Panc1 (cell line): ENCODE results near the gene RBM11. TPM values are rescaled to one million over a fixed set of nuclear protein-coding genes. Genes with fewer than 3 reads are reported as not detected.

Source experiments
- ATAC-seq: fragments of 200-7000 bp; cut with Tn5 transposase; 2 replicates; pipeline ENCODE4 v1.9.1; 2020; ENCODE audit warnings: mild to moderate bottlenecking, moderate library complexity
- BruUV-seq: library from RNA; stranded (reverse); fragments of 400-500 nt; replicated peaks from 2 replicates; lab custom pipeline; 2021; lab: Mats Ljungman, UMichigan
- CTCF ChIA-PET: fragments of 300-600 bp; sonication (Branson Sonifier 250); formaldehyde crosslinking; loops from one replicate; lab custom pipeline; 2022; ENCODE audit warnings: antibody characterized with exemption; lab: Charles Lee
- POLR2A ChIA-PET: fragments of 300-600 bp; sonication (Branson Sonifier 250); formaldehyde crosslinking; loops from one replicate; lab custom pipeline; 2022; ENCODE audit warnings: antibody characterized with exemption; lab: Charles Lee
- DNase-seq: peaks from one replicate; pipeline ENCODE4 v3.0.0-alpha.2; 2010; ENCODE audit warnings: low read depth, low spot score
- H3K27ac ChIP-seq: 2 replicates; pipeline ENCODE4 v1.5.1; 2011; ENCODE audit warnings: mild to moderate bottlenecking, low read length, inconsistent platforms
- H3K27me3 ChIP-seq: fragments of 200-500 bp; sonication (Bioruptor generic); 2 replicates; pipeline ENCODE4 v1.6.0; 2014; ENCODE audit warnings: low read length, inconsistent platforms; ENCODE audit not compliant: control insufficient read depth, insufficient read depth
- H3K36me3 ChIP-seq: fragments of 200-500 bp; sonication (Bioruptor generic); 2 replicates; pipeline ENCODE4 v1.5.1; 2014; ENCODE audit warnings: inconsistent platforms, mild to moderate bottlenecking, low read length, moderate library complexity; ENCODE audit not compliant: control insufficient read depth, insufficient read depth
- H3K4me1 ChIP-seq: 2 replicates; pipeline ENCODE4 v1.5.1; 2011; ENCODE audit warnings: inconsistent platforms, mild to moderate bottlenecking, low read length, moderate library complexity; ENCODE audit not compliant: control insufficient read depth, insufficient read depth
- H3K4me3 ChIP-seq, 2 experiments: 2 replicates each; pipeline ENCODE4 v1.5.1; 2011 to 2012; ENCODE audit warnings: low read depth in 2 of 2, low read length in 2 of 2, mild to moderate bottlenecking in 2 of 2, inconsistent platforms in 1 of 2, moderate library complexity in 1 of 2
- H3K9me3 ChIP-seq: fragments of 200-500 bp; sonication (Bioruptor generic); 2 replicates; pipeline ENCODE4 v1.5.1; 2014; ENCODE audit warnings: low read depth, mild to moderate bottlenecking, inconsistent platforms, low read length, moderate library complexity; ENCODE audit not compliant: control insufficient read depth, insufficient read depth
- CTCF ChIP-seq: fragments of 450-650 bp; IDR thresholded peaks from 2 replicates; pipeline ENCODE4 v1.5.1; 2017; ENCODE audit warnings: mild to moderate bottlenecking
- POLR2AphosphoS5 ChIP-seq: IDR thresholded peaks from 2 replicates; pipeline ENCODE4 v1.6.1; 2012; ENCODE audit warnings: mild to moderate bottlenecking, low read depth, low read length, moderate library complexity
- REST ChIP-seq, 2 experiments: IDR thresholded peaks; 2 replicates each; pipeline ENCODE4 v1.6.1; 2011 to 2012; ENCODE audit warnings: low read depth in 2 of 2, control low read depth in 1 of 2, low read length in 1 of 2, mild to moderate bottlenecking in 1 of 2, moderate library complexity in 1 of 2; ENCODE audit not compliant: insufficient read depth in 1 of 2
- SIN3A ChIP-seq: IDR thresholded peaks from 2 replicates; pipeline ENCODE4 v1.6.1; 2012; ENCODE audit warnings: low read depth, mild to moderate bottlenecking, low read length, moderate library complexity, borderline replicate concordance; ENCODE audit not compliant: insufficient read depth
- TCF7L2 ChIP-seq: IDR thresholded peaks from 2 replicates; pipeline ENCODE4 v1.6.1; 2011; ENCODE audit warnings: mild to moderate bottlenecking, low read depth, low read length, inconsistent platforms
- in situ Hi-C: cut with HindIII; loops from 2 replicates; pipeline ENCODE4 v1.10.0; 2016; ENCODE audit warnings: low sequenced_read_pairs, low pct_unique_long_range_greater_than_20kb
- intact Hi-C: fragments of 100-400 bp; cut with micrococcal nuclease; formaldehyde crosslinking; loops from one replicate; pipeline ENCODE4 v1.10.0; 2022; ENCODE audit not compliant: unreplicated experiment
- total RNA-seq: library from RNA; stranded (reverse); gene quantifications from one replicate; pipeline ENCODE4 v1.2.1, GENCODE V29; 2021; ENCODE audit not compliant: unreplicated experiment

Gene RBM11
- total RNA-seq, 1 experiment from 2014 or later, result 0.15 TPM

DNA sequence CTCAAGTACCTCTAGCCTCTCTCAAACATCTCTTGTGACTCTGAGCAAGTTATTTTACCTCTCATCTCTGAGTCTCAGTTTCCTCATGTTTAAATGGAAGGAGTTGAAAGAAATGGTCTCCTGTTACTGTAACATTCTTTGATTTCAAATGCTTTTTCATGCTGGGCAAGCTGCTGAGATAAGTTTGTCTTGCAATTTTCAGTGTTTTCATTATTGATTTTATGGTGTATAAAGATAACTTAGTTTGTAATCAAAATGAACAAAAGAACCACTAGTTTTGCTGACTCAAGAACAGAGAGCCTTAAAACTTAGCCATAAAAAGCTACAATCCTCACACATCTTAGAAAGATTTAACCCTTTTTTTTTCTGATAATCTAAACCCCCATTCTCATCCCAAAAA, 9.7 kb upstream of the RBM11 start:
- no peaks in the 10 kb centered on the region for H3K9me3 ChIP-seq
- in situ Hi-C loops, result no loop called here
- no peaks in the 10 kb centered on the region for H3K4me1 ChIP-seq
- BruUV-seq, result no TSS peak
- ChIA-PET POLR2A (no interaction called here), CTCF (no interaction called here)
- H3K36me3 ChIP-seq, result no peaks in the 10 kb centered on the region
- no peak for ATAC-seq
- H3K27ac ChIP-seq, result no peak overlapping the region
- no peak overlapping the region for H3K4me3 ChIP-seq
- no peak for DNase-seq
- intact Hi-C loops, result no loop called here
- H3K27me3 ChIP-seq, result no peaks in the 10 kb centered on the region; the same call in 1 of the 2 replicates
- no peak for TF ChIP-seq TCF7L2
- no peak for TF ChIP-seq POLR2AphosphoS5
- TF ChIP-seq REST (IDR thresholded peaks at IDR 0.05; ENCODE audit: insufficient read depth in 1 of 2, low read depth in 2 of 2, low read length in 1 of 2), result no peak
- TF ChIP-seq SIN3A, result no peak
- TF ChIP-seq CTCF, result no peak

DNA sequence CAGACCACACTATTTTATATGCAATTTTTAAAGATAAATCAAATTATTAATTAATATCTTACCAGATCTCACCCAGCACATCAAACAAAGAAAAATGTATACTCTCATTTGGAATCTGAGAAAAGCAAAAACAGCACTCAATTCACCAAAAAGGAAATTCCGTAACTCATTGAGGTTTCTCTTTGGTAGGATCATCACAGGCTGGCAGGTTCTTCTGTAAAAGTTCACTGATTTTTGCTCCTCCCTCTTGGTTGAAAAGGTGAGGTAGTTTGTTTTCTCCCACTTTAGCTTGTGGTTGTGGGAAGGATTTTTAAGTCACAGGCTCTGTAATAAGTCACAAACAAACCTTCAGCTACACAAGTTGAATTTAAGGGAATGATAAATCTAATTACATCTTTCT, 5.2 kb upstream of the RBM11 start, which contains the start of gene LIPI:
LIPI (minus strand) TSS at position 218 of the 400 bp plus-strand sequence; CDS start at position 108, 110 bp downstream.
- BruUV-seq, result no TSS peak
- CTCF ChIA-PET, result no interaction called here
- in situ Hi-C loops, result no loop called here

More for the DNA sequence above, 5.2 kb upstream of the RBM11 start, which contains the start of gene LIPI:
- DNase-seq (no peak), ATAC-seq (no peak)
- Histone ChIP-seq H3K27ac (no peak within 1 kb of the TSS), H3K36me3 (no peaks in the 10 kb centered on the region), H3K4me1 (no peaks in the 10 kb centered on the region), H3K9me3 (no peaks in the 10 kb centered on the region), H3K4me3 (no peak within 1 kb of the TSS), H3K27me3 (peaks cover 5% of the 10 kb centered on the region)
- POLR2A ChIA-PET, result no interaction called here
- intact Hi-C loops, result no loop called here
- TF ChIP-seq REST (IDR thresholded peaks at IDR 0.05; ENCODE audit: insufficient read depth in 1 of 2, low read depth in 2 of 2, low read length in 1 of 2), result no peak
- TF ChIP-seq CTCF, result no peak
- TF ChIP-seq SIN3A, result no peak
- TF ChIP-seq POLR2AphosphoS5, result no peak
- TF ChIP-seq TCF7L2, result no peak
